Measurements from ENCODE around the gene TBC1D28. TPM values are rescaled to one million over a fixed set of nuclear protein-coding genes. Genes with fewer than 3 reads are reported as not detected.
A peak's percentile ranks its signal among the peaks of the same experiment; 100 is the strongest.
"Not testable (repeated sequence)": the region's sequence is repeated elsewhere in the genome, so short reads cannot be mapped to it uniquely, and the experiment has no call there.

TBC1D28 gene
- total and polyA plus RNA-seq, 2 of the 13 experiments (the other 11 are each of a cell fraction or from before 2014, with no cell fraction given), result 0.03 TPM; not detected in 1

- TF ChIP-seq ZNF687 (CRISPR knock-in tag; IDR thresholded peaks at IDR 0.05) (peak; percentile 56), HMGXB4 (CRISPR knock-in tag; IDR thresholded peaks at IDR 0.05; ENCODE audit: borderline replicate concordance in 1 of 2, low read depth in 1 of 2) (peak; percentile 85 to 86), KDM2A (CRISPR knock-in tag; IDR thresholded peaks at IDR 0.05; ENCODE audit: borderline replicate concordance, low read depth) (peak; percentile 42; the same call in 1 of the 2 replicates)
Observed at GRCh38 chr17:18625509-18626104, 18.6 kb downstream of the TBC1D28 start (continued).

- H4K20me1 ChIP-seq (ENCODE audit: insufficient read depth, low read length); FAIRE-seq; H3K9ac ChIP-seq (ENCODE audit: insufficient read depth, low read depth, low read length); H3K36me3 ChIP-seq (replicated peaks in 1 of 2; ENCODE audit: control insufficient read depth in 1 of 2, insufficient read depth in 2 of 2, low read length in 2 of 2); BruUV-seq (replicated peaks); H3K4me2 ChIP-seq (ENCODE audit: low read depth, low read length); H3K4me3 ChIP-seq (replicated peaks in 1 of 3; ENCODE audit: insufficient read depth in 1 of 3, low read depth in 2 of 3, low read length in 3 of 3); H2AFZ ChIP-seq (ENCODE audit: low read length); DNase-seq (ENCODE audit: low spot score); H3K79me2 ChIP-seq (ENCODE audit: insufficient read depth, low read length); POLR2A ChIA-PET; intact Hi-C loops (cut with micrococcal nuclease; ENCODE audit: unreplicated experiment); H3K27me3 ChIP-seq (ENCODE audit: control insufficient read depth in 1 of 2, insufficient read depth in 2 of 2, low read length in 2 of 2); in situ Hi-C loops (cut with HindIII; ENCODE audit: extremely low pct_ligation_motif_present, low pct_unique_long_range_greater_than_20kb); H3K9me3 ChIP-seq (ENCODE audit: low read length); H3K27ac ChIP-seq (ENCODE audit: extremely low read length, insufficient read depth, low read length); ATAC-seq; H3K4me1 ChIP-seq (ENCODE audit: insufficient read depth, low read length): not testable (repeated sequence)
- CTCF ChIA-PET (ENCODE audit: low intra/inter-chr PET ratio, low total read pairs), result interaction anchor here (1.9 kb wide), 1 partner anchor 336 kb away, joined by 4 read pairs; no protein-coding TSS in a partner anchor
- 89% methylated on average over 16 of the region's 35 CpGs for WGBS (ENCODE audit: low lambda C conversion rate)
Observed at GRCh38 chr17:18624862-18625501, 19.2 kb downstream of the TBC1D28 start.

GRCh38 chr17:18617613-18618012 is 26.6 kb downstream of the TBC1D28 start:
- intact Hi-C loops (cut with micrococcal nuclease; ENCODE audit: unreplicated experiment); H3K79me2 ChIP-seq (ENCODE audit: insufficient read depth, low read length); FAIRE-seq; BruUV-seq (replicated peaks); ATAC-seq; in situ Hi-C loops (cut with HindIII; ENCODE audit: extremely low pct_ligation_motif_present, low pct_unique_long_range_greater_than_20kb); H3K9ac ChIP-seq (ENCODE audit: insufficient read depth, low read depth, low read length); H3K36me3 ChIP-seq (replicated peaks in 1 of 2; ENCODE audit: control insufficient read depth in 1 of 2, insufficient read depth in 2 of 2, low read length in 2 of 2); H3K9me3 ChIP-seq (ENCODE audit: low read length); POLR2A ChIA-PET; H3K27me3 ChIP-seq (ENCODE audit: control insufficient read depth in 1 of 2, insufficient read depth in 2 of 2, low read length in 2 of 2); H3K27ac ChIP-seq (ENCODE audit: extremely low read length, insufficient read depth, low read length); H3K4me1 ChIP-seq (ENCODE audit: insufficient read depth, low read length); H4K20me1 ChIP-seq (ENCODE audit: insufficient read depth, low read length); DNase-seq (ENCODE audit: low spot score); H3K4me3 ChIP-seq (replicated peaks in 1 of 3; ENCODE audit: insufficient read depth in 1 of 3, low read depth in 2 of 3, low read length in 3 of 3); CTCF ChIA-PET (ENCODE audit: low intra/inter-chr PET ratio, low total read pairs); H2AFZ ChIP-seq (ENCODE audit: low read length); H3K4me2 ChIP-seq (ENCODE audit: low read depth, low read length): not testable (repeated sequence)
- WGBS (ENCODE audit: low lambda C conversion rate), result 0% methylated on average over 1 of the region's 2 CpGs

All from HepG2 (cell line).